GM12873 (cell line): ENCODE data around the gene CDCP2.

Experiments
- CTCF ChIP-seq: IDR thresholded peaks from 2 replicates; pipeline ENCODE4 v1.5.1; 2012; ENCODE audit warnings: low read depth, mild to moderate bottlenecking, moderate library complexity, low read length, control low read depth; ENCODE audit not compliant: insufficient read depth; ENCODE audit errors: missing control alignments

CDCP2 gene

GRCh38 chr1:54135436-54136120 is 17.2 kb downstream of the CDCP2 start:
- no peak for TF ChIP-seq CTCF

- no peak for TF ChIP-seq CTCF
These were observed 18.5 kb downstream of the CDCP2 start for GRCh38 chr1:54134295-54134694.

- TF ChIP-seq CTCF, result no peak
These were observed 20.3 kb downstream of the CDCP2 start for GRCh38 chr1:54132495-54132894.

GRCh38 chr1:54131419-54131818 is 21.4 kb downstream of the CDCP2 start:
- no peak for TF ChIP-seq CTCF

- TF ChIP-seq CTCF, result no peak
These were observed 22.9 kb downstream of the CDCP2 start for GRCh38 chr1:54129858-54130257.

- TF ChIP-seq CTCF, result no peak
These were observed 25.1 kb downstream of the CDCP2 start for GRCh38 chr1:54127594-54128300.

GRCh38 chr1:54126271-54126815 is 26.5 kb downstream of the CDCP2 start:
- no peak for TF ChIP-seq CTCF
